Measurements from ENCODE around the gene PEX26. TPM values are rescaled to one million over a fixed set of nuclear protein-coding genes. Genes with fewer than 3 reads are reported as not detected.
"Not testable (repeated sequence)": the region's sequence is repeated elsewhere in the genome, so short reads cannot be mapped to it uniquely, and the experiment has no call there.

PEX26 gene
- total RNA-seq, 1 donor from 2014 or later = 20.5 TPM

- H3K4me3 ChIP-seq = no peak overlapping the region
- peak; percentile 80 for DNase-seq
- no peaks in the 10 kb centered on the region for H3K36me3 ChIP-seq
- peaks cover 33% of the 10 kb centered on the region for H3K4me1 ChIP-seq
- TF ChIP-seq CTCF (IDR thresholded peaks at IDR 0.05; ENCODE audit: borderline replicate concordance) = no peak
- H3K9me3 ChIP-seq (replicated peaks) = no peaks in the 10 kb centered on the region
- no peaks in the 10 kb centered on the region for H3K27me3 ChIP-seq (ENCODE audit: low read depth)
- peak overlapping the region; percentile 75 for H3K27ac ChIP-seq (replicated peaks)
- intact Hi-C loops (cut with micrococcal nuclease) = no loop called here
These were observed 33.1 kb upstream of the PEX26 start for GRCh38 chr22:18044548-18045271.

GRCh38 chr22:18045794-18046193, 32.0 kb upstream of the PEX26 start:
- Histone ChIP-seq H3K4me3 (no peak overlapping the region), H3K36me3 (no peaks in the 10 kb centered on the region), H3K4me1 (peaks cover 33% of the 10 kb centered on the region), H3K27ac (replicated peaks) (no peak overlapping the region), H3K27me3 (ENCODE audit: low read depth) (no peaks in the 10 kb centered on the region), H3K9me3 (replicated peaks) (no peaks in the 10 kb centered on the region)
- no peak for DNase-seq
- TF ChIP-seq CTCF (IDR thresholded peaks at IDR 0.05; ENCODE audit: borderline replicate concordance) = no peak
- intact Hi-C loops (cut with micrococcal nuclease) = no loop called here

GRCh38 chr22:18048041-18048440, 29.7 kb upstream of the PEX26 start:
- Histone ChIP-seq H3K9me3 (replicated peaks) (no peaks in the 10 kb centered on the region), H3K27ac (replicated peaks) (no peak overlapping the region), H3K4me3 (peak overlapping the region; percentile 33), H3K36me3 (no peaks in the 10 kb centered on the region), H3K27me3 (ENCODE audit: low read depth) (no peaks in the 10 kb centered on the region), H3K4me1 (peaks cover 24% of the 10 kb centered on the region)
- TF ChIP-seq CTCF (IDR thresholded peaks at IDR 0.05; ENCODE audit: borderline replicate concordance) = no peak
- no peak for DNase-seq
- intact Hi-C loops (cut with micrococcal nuclease) = no loop called here

GRCh38 chr22:18048441-18048898, 29.3 kb upstream of the PEX26 start:
- Histone ChIP-seq H3K9me3 (replicated peaks) (no peaks in the 10 kb centered on the region), H3K4me3 (peak overlapping the region; percentile 33), H3K27me3 (ENCODE audit: low read depth) (no peaks in the 10 kb centered on the region), H3K36me3 (no peaks in the 10 kb centered on the region), H3K4me1 (peaks cover 20% of the 10 kb centered on the region), H3K27ac (replicated peaks) (no peak overlapping the region)
- no peak for DNase-seq
- TF ChIP-seq CTCF (IDR thresholded peaks at IDR 0.05; ENCODE audit: borderline replicate concordance) = no peak
- intact Hi-C loops (cut with micrococcal nuclease) = no loop called here

- no peak for TF ChIP-seq CTCF (IDR thresholded peaks at IDR 0.05; ENCODE audit: borderline replicate concordance)
- H3K27me3 ChIP-seq (ENCODE audit: low read depth) = no peaks in the 10 kb centered on the region
- intact Hi-C loops (cut with micrococcal nuclease) = no loop called here
- H3K27ac ChIP-seq (replicated peaks) = no peak overlapping the region
- no peak overlapping the region for H3K4me3 ChIP-seq
- no peaks in the 10 kb centered on the region for H3K36me3 ChIP-seq
- H3K9me3 ChIP-seq (replicated peaks) = no peaks in the 10 kb centered on the region
- no peak for DNase-seq
- peaks cover 5% of the 10 kb centered on the region for H3K4me1 ChIP-seq
These were observed 27.7 kb upstream of the PEX26 start for GRCh38 chr22:18050065-18050464.

GRCh38 chr22:18051113-18051512, 26.7 kb upstream of the PEX26 start:
- H3K27me3 ChIP-seq (ENCODE audit: low read depth); H3K4me3 ChIP-seq; H3K27ac ChIP-seq (replicated peaks); H3K36me3 ChIP-seq; H3K4me1 ChIP-seq; H3K9me3 ChIP-seq (replicated peaks); intact Hi-C loops (cut with micrococcal nuclease); DNase-seq: not testable (repeated sequence)

- intact Hi-C loops (cut with micrococcal nuclease); DNase-seq; H3K27me3 ChIP-seq (ENCODE audit: low read depth); H3K9me3 ChIP-seq (replicated peaks); H3K27ac ChIP-seq (replicated peaks); H3K36me3 ChIP-seq; H3K4me3 ChIP-seq: not testable (repeated sequence)
- peaks cover 29% of the 10 kb centered on the region for H3K4me1 ChIP-seq
These were observed 24.4 kb upstream of the PEX26 start for GRCh38 chr22:18053216-18053946.

Data from left ventricle myocardium inferior (tissue), 1 donor.